Activated CD8-positive, alpha-beta memory T cell treated with anti-CD3 and anti-CD28 coated beads for 24 hours (primary cell): ENCODE measurements around the gene GRID1.

ENCODE experiments used
- DNase-seq: peaks from one replicate; pipeline ENCODE4 v3.0.0-alpha.2; 2020

Gene GRID1

GRCh38 chr10:85657476-85658113 is 709.0 kb downstream of the GRID1 start:
- DNase-seq, result no peak

GRCh38 chr10:85655411-85655810 is 711.2 kb downstream of the GRID1 start:
- DNase-seq, result no peak

- DNase-seq, result no peak
These were observed 715.1 kb downstream of the GRID1 start for GRCh38 chr10:85651497-85651882.

GRCh38 chr10:85650791-85651496 is 715.7 kb downstream of the GRID1 start:
- DNase-seq, result no peak

GRCh38 chr10:85649461-85649860 is 717.1 kb downstream of the GRID1 start:
- no peak for DNase-seq

GRCh38 chr10:85648279-85648754 is 718.3 kb downstream of the GRID1 start:
- DNase-seq, result no peak

GRCh38 chr10:85647741-85648140 is 718.9 kb downstream of the GRID1 start:
- DNase-seq, result no peak

GRCh38 chr10:85645926-85646711 is 720.5 kb downstream of the GRID1 start:
- no peak for DNase-seq

- DNase-seq, result no peak
These were observed 721.5 kb downstream of the GRID1 start for GRCh38 chr10:85645053-85645452.

GRCh38 chr10:85643845-85644525 is 722.6 kb downstream of the GRID1 start:
- DNase-seq, result no peak

- no peak for DNase-seq
These were observed 723.3 kb downstream of the GRID1 start for GRCh38 chr10:85643171-85643844.

GRCh38 chr10:85642421-85643170 is 724.0 kb downstream of the GRID1 start:
- no peak for DNase-seq

GRCh38 chr10:85642082-85642420 is 724.5 kb downstream of the GRID1 start:
- DNase-seq, result no peak

- no peak for DNase-seq
These were observed 725.1 kb downstream of the GRID1 start for GRCh38 chr10:85641479-85642009.

GRCh38 chr10:85638797-85639196 is 727.8 kb downstream of the GRID1 start:
- DNase-seq, result no peak

GRCh38 chr10:85635650-85636049 is 730.9 kb downstream of the GRID1 start:
- DNase-seq, result no peak

GRCh38 chr10:85624511-85624910 is 742.1 kb downstream of the GRID1 start:
- DNase-seq, result no peak

GRCh38 chr10:85623758-85624157 is 742.8 kb downstream of the GRID1 start:
- no peak for DNase-seq

GRCh38 chr10:85623342-85623741 is 743.3 kb downstream of the GRID1 start:
- DNase-seq, result no peak

GRCh38 chr10:85622425-85622824 is 744.2 kb downstream of the GRID1 start:
- no peak for DNase-seq

GRCh38 chr10:85621562-85621961 is 745.0 kb downstream of the GRID1 start:
- no peak for DNase-seq

- no peak for DNase-seq
These were observed 745.8 kb downstream of the GRID1 start for GRCh38 chr10:85620807-85621206.
